K562 (cell line): ENCODE data around the gene TMC4. TPM values are rescaled to one million over a fixed set of nuclear protein-coding genes. Genes with fewer than 3 reads are reported as not detected.

Experiments
- BCL6 ChIP-seq: fragments of 250-450 bp; sonication (Bioruptor Pico); IDR thresholded peaks from 2 replicates; pipeline ENCODE4 v1.4.0; 2020
- CBFA2T3 ChIP-seq: fragments of 450-650 bp; IDR thresholded peaks from 2 replicates; pipeline ENCODE4 v1.6.1; 2017
- CBX2 ChIP-seq: fragments of 200-600 bp; sonication (generic); IDR thresholded peaks from one replicate; pipeline ENCODE4 v1.6.1; 2012; ENCODE audit warnings: mild to moderate bottlenecking, low read length, inconsistent platforms; ENCODE audit not compliant: insufficient read depth, poor library complexity, severe bottlenecking
- HDGF ChIP-seq: fragments of 450-650 bp; IDR thresholded peaks from 2 replicates; pipeline ENCODE4 v1.6.1; 2016
- ILK ChIP-seq: fragments of 450-650 bp; IDR thresholded peaks from 2 replicates; pipeline ENCODE4 v1.6.1; 2016; ENCODE audit warnings: missing genetic modification characterization, low read depth, mild to moderate bottlenecking, missing compliant biosample characterization, moderate library complexity, borderline replicate concordance
- LCOR ChIP-seq: sonication (generic); formaldehyde crosslinking; IDR thresholded peaks from 2 replicates; pipeline ENCODE4 v1.8.0; 2022; ENCODE audit warnings: mild to moderate bottlenecking, missing genetic modification reagents
- NFE2L1 ChIP-seq: fragments of 450-650 bp; IDR thresholded peaks from 2 replicates; pipeline ENCODE4 v1.6.1; 2016; ENCODE audit warnings: missing genetic modification characterization, low read depth, mild to moderate bottlenecking, missing compliant biosample characterization, moderate library complexity, borderline replicate concordance
- NUFIP1 ChIP-seq: fragments of 450-650 bp; IDR thresholded peaks from 2 replicates; pipeline ENCODE4 v1.6.1; 2018; ENCODE audit not compliant: partially characterized antibody
- PHF20 ChIP-seq: fragments of 450-650 bp; IDR thresholded peaks from 2 replicates; pipeline ENCODE4 v1.6.1; 2018; ENCODE audit not compliant: partially characterized antibody
- RBM17 ChIP-seq: fragments of 200-400 bp; formaldehyde crosslinking; IDR thresholded peaks from 2 replicates; pipeline ENCODE4 v1.6.1; 2017; ENCODE audit warnings: low read depth, mild to moderate bottlenecking, low read length, borderline replicate concordance
- RBM39 ChIP-seq: fragments of 200-400 bp; formaldehyde crosslinking; optimal IDR thresholded peaks from 2 replicates; pipeline ENCODE3; 2018; ENCODE audit warnings: low read depth, low read length
- SMAD3 ChIP-seq: fragments of 450-650 bp; formaldehyde crosslinking; conservative IDR thresholded peaks from 2 replicates; pipeline ENCODE4 v1.4.0; 2020; ENCODE audit warnings: mild to moderate bottlenecking
- ZC3H11A ChIP-seq: IDR thresholded peaks from 2 replicates; pipeline ENCODE4 v1.6.1; 2012; ENCODE audit warnings: low read depth, low read length, improper control_type of control experiment
- ZC3H8 ChIP-seq: fragments of 450-650 bp; IDR thresholded peaks from 2 replicates; pipeline ENCODE4 v1.6.1; 2017
- ZNF124 ChIP-seq: sonication (generic); formaldehyde crosslinking; IDR thresholded peaks from 2 replicates; pipeline ENCODE4 v1.8.1; 2022; ENCODE audit warnings: missing genetic modification reagents
- polyA plus RNA-seq, 8 experiments: library from polyadenylated mRNA; depleted of rRNA in 4 of 8; stranded (reverse) in 5 of 8; unstranded in 3 of 8; fragments of >200 nt; fragmentation: Nextera tagmentation in 2 of 8; fragmentation: Illumina TruSeq in 1 of 8; extraction: Ambion mirVana in 2 of 8; extraction: Trizol in 1 of 8; gene quantifications; 2 replicates each; pipeline versions ENCODE4 v1.2.1 to v1.2.3, GENCODE V29; 2011 to 2014; ENCODE audit warnings: inconsistent platforms in 1 of 8, missing spikeins in 1 of 8
- total RNA-seq, 7 experiments: library from RNA; depleted of rRNA in 6 of 7; stranded (reverse); fragments of >200 nt in 6 of 7; fragmentation: Illumina TruSeq in 2 of 7; extraction: Trizol in 2 of 7; gene quantifications; 2 replicates each; pipeline versions ENCODE4 v1.2.1 to v1.2.3, GENCODE V29; 2011 to 2021; ENCODE audit warnings: low replicate concordance in 1 of 7
- TF ChIP-seq, protein P1 (sequence below), 2 experiments: fragments of 450-650 bp; IDR thresholded peaks; 2 replicates each; pipeline ENCODE4 v1.6.1; 2016; ENCODE audit warnings: mild to moderate bottlenecking in 2 of 2, borderline replicate concordance in 1 of 2, low read depth in 1 of 2, moderate library complexity in 1 of 2
- TF ChIP-seq, protein P2 (sequence below): sonication (generic); formaldehyde crosslinking; IDR thresholded peaks from 2 replicates; pipeline ENCODE4 v1.8.0; 2022; ENCODE audit warnings: missing genetic modification reagents, mild to moderate bottlenecking, borderline replicate concordance
- TF ChIP-seq, protein P3 (sequence below): sonication (generic); formaldehyde crosslinking; IDR thresholded peaks from 2 replicates; pipeline ENCODE4 v1.8.1; 2023; ENCODE audit warnings: mild to moderate bottlenecking, missing genetic modification reagents

Gene TMC4
- total and polyA plus RNA-seq, 9 of the 15 experiments (the other 6 are each of a cell fraction or from before 2014, with no cell fraction given): 0.12 to 0.79 (median 0.36) TPM; not detected in 2

DNA sequence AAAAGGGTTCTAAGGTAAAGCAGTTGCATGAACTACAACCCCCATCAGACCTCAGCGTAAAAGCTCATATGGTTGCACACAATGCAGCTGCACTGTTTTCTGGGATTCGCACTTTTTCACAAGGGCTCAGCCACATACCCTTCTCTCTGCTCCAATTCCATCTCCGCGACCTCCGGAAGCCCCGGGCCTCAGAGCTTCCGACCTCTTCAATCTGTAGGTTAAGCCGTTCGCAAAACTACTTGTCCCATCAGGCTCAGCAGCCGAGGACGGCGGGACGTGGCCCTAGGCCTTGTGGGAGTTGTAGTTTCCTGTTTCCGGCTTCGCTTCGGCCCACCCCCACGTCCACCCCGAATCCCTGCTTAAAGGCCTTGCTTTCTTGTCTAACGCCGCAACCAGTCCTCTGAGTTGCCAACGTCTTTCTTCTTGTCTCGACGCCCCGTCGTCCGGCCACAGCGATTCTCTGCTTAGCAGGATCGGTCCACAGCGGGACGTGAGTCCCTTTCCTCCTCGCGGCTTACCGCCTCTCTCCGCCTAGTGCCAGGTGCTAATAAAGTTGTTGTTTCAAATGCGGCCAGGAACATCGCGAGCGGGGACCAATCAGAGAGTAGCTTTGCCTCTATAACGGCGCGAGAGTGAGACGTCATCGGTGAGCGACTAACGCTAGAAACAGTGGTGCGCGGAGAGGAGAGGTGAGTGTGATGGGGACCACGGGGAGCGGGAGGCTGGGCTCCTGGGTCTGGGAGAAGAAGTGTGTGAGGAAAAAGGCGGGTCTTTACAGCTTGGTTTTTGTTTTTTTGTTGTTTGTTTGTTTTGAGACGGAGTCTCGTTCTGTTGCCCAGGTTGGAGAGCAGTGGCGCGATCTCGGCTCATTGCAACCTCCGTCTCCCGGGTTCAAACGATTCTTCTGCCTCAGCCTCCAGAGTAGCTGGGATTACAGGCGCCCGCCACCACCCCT, 57.6 kb downstream of the TMC4 start, which contains the start of the genes PRPF31 and TFPT (continued):
- TF ChIP-seq, protein P1, sequence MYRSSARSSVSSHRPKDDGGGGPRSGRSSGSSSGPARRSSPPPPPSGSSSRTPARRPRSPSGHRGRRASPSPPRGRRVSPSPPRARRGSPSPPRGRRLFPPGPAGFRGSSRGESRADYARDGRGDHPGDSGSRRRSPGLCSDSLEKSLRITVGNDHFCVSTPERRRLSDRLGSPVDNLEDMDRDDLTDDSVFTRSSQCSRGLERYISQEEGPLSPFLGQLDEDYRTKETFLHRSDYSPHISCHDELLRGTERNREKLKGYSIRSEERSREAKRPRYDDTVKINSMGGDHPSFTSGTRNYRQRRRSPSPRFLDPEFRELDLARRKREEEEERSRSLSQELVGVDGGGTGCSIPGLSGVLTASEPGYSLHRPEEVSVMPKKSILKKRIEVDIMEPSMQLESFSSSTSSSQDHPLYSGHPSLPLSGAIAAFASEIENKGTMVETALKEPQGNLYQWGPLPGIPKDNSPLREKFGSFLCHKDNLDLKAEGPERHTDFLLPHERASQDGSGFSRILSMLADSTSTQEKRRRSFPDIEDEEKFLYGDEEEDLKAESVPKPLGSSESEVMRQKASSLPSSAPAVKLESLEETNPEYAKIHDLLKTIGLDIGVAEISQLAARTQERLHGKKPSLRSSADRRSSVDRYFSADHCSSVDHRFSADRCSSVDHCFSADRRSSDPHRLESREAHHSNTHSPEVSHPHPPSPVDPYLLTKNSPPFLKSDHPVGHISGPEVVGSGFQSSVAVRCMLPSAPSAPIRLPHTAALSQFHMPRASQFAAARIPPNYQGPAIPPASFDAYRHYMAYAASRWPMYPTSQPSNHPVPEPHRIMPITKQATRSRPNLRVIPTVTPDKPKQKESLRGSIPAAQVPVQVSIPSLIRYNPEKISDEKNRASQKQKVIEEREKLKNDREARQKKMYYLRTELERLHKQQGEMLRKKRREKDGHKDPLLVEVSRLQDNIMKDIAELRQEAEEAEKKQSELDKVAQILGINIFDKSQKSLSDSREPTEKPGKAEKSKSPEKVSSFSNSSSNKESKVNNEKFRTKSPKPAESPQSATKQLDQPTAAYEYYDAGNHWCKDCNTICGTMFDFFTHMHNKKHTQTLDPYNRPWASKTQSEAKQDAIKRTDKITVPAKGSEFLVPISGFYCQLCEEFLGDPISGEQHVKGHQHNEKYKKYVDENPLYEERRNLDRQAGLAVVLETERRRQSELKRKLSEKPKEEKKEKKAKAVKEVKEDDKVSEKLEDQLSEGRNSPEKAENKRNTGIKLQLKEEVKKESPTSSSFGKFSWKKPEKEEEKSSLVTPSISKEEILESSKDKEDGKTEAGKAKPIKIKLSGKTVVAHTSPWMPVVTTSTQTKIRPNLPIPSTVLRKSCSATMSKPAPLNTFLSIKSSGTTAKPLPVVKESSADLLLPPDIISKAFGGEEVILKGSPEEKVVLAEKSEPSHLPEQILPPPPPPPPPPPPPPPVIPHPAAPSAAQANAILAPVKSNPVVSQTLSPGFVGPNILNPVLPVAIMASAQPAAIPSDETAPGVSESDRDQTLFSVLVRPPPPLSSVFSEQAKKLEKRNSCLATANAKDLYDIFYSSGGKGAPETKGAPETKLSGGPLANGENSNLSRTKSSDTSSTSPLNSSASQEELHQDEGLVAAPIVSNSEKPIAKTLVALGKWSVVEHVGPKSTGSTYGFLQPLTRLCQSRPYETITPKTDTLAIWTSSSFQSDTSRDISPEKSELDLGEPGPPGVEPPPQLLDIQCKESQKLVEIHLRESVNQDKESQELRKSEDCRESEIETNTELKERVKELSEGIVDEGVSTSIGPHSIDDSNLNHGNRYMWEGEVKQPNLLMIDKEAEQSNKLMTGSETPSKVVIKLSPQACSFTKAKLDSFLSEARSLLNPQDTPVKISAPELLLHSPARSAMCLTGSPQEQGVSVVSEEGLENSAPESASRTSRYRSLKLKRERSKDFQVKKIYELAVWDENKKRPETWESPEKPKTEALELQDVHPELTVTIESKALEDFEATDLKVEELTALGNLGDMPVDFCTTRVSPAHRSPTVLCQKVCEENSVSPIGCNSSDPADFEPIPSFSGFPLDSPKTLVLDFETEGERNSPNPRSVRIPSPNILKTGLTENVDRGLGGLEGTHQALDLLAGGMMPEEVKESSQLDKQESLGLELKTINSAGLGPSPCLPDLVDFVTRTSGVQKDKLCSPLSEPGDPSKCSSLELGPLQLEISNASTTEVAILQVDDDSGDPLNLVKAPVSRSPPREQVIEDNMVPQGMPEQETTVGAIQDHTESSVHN (IDR thresholded peaks at IDR 0.05; ENCODE audit: borderline replicate concordance in 1 of 2, low read depth in 1 of 2): no peak
- TF ChIP-seq SMAD3 (CRISPR knock-in tag) (no peak; the same call in 1 of the 2 replicates), RBM17 (no peak), PHF20 (peak; percentile 99), RBM39 (no peak), BCL6 (0 out of 2 replicates have a peak, but pooled peaks have one; percentile 8), NFE2L1 (no peak), LCOR (CRISPR knock-in tag) (peak; percentile 82), CBFA2T3 (no peak), CBX2 (no peak), HDGF (no peak), ZC3H8 (no peak), NUFIP1 (no peak), ILK (no peak), ZC3H11A (no peak), ZNF124 (CRISPR knock-in tag) (no peak)
- TF ChIP-seq, protein P2, sequence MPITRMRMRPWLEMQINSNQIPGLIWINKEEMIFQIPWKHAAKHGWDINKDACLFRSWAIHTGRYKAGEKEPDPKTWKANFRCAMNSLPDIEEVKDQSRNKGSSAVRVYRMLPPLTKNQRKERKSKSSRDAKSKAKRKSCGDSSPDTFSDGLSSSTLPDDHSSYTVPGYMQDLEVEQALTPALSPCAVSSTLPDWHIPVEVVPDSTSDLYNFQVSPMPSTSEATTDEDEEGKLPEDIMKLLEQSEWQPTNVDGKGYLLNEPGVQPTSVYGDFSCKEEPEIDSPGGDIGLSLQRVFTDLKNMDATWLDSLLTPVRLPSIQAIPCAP (CRISPR knock-in tag): no peak
- TF ChIP-seq, protein P3, sequence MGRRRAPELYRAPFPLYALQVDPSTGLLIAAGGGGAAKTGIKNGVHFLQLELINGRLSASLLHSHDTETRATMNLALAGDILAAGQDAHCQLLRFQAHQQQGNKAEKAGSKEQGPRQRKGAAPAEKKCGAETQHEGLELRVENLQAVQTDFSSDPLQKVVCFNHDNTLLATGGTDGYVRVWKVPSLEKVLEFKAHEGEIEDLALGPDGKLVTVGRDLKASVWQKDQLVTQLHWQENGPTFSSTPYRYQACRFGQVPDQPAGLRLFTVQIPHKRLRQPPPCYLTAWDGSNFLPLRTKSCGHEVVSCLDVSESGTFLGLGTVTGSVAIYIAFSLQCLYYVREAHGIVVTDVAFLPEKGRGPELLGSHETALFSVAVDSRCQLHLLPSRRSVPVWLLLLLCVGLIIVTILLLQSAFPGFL (CRISPR knock-in tag): peak; percentile 93; the same call in 1 of the 2 replicates
